22Rv1 (cell line): ENCODE measurements around the gene NEU1.
A peak's percentile ranks its signal among the peaks of the same experiment; 100 is the strongest.

Experiments used
- H3K27ac ChIP-seq: fragments of 450-650 bp; 2 replicates; pipeline ENCODE4 v1.5.1; 2017
- CTCF ChIP-seq: fragments of 450-650 bp; IDR thresholded peaks from 2 replicates; pipeline ENCODE4 v1.5.1; 2017; ENCODE audit warnings: mild to moderate bottlenecking
- ZFX ChIP-seq: fragments of 450-650 bp; IDR thresholded peaks from 2 replicates; pipeline ENCODE4 v1.6.1; 2017; ENCODE audit warnings: antibody characterized with exemption, borderline replicate concordance

The NEU1 gene

DNA sequence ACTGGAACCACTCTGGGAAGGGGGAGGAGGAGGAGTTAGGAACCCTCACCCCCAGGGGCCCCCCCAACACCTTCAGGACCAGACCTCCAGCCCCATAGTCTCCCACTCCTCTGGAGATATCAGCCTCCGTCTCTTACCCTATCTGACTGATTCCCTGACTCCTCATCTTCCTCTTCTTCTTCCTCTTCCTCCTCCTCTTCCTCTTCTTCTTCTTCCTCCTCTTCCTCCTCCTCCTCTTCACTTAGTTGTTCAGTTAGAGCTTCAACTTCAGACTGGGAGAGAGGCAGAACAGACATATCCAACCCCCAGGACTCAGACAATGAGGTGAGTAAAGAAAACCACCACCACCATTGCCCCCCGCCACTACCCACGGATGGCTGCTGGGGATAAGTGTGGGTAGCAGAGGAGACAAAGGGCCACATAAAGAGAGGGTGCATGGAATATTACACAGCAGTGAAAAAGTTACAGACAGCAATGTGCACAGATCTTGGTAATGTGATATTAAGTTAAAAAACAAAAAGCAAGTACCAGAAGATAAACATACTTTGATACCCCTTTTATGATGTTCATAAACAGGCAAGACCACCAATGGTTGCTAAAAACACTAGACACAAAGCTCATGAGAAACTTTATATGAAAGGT, 26.8 kb upstream of the NEU1 start:
- no peak overlapping the region for H3K27ac ChIP-seq
- no peak for TF ChIP-seq ZFX

- peak; percentile 90 for TF ChIP-seq CTCF
- no peak for TF ChIP-seq ZFX
- H3K27ac ChIP-seq = no peak overlapping the region
Observed at GRCh38 chr6:31888276-31889258, 25.9 kb upstream of the NEU1 start.

- H3K27ac ChIP-seq = no peak overlapping the region
- TF ChIP-seq ZFX (no peak), CTCF (no peak)
Observed at GRCh38 chr6:31887173-31888007, 24.8 kb upstream of the NEU1 start.

DNA sequence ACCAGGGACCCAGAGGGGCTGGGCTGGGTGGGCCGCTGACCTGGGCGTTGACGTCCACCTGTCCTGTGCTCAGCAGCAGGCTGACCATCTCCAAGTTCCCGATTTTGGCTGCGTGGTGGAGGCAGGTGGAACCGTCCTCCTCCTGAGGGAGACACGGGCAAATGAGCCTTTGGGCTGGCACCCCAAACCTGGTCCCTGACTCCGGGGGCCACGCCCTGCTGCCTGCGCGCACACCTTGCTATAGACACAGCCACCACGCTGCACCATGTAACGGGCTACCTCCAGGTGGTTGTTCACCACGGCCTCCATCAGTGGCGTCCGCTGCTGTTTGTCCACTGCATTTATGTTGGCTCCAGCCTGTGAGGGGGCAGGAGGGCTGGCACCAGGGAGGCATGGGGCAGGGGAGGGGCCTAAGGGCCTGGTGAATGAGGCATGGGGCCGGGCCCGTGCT, 23.9 kb upstream of the NEU1 start:
- TF ChIP-seq CTCF (no peak), ZFX (no peak)
- no peak overlapping the region for H3K27ac ChIP-seq

- TF ChIP-seq CTCF (no peak), ZFX (no peak)
- H3K27ac ChIP-seq = no peak overlapping the region
Observed at GRCh38 chr6:31884528-31885035, 22.0 kb upstream of the NEU1 start.

DNA sequence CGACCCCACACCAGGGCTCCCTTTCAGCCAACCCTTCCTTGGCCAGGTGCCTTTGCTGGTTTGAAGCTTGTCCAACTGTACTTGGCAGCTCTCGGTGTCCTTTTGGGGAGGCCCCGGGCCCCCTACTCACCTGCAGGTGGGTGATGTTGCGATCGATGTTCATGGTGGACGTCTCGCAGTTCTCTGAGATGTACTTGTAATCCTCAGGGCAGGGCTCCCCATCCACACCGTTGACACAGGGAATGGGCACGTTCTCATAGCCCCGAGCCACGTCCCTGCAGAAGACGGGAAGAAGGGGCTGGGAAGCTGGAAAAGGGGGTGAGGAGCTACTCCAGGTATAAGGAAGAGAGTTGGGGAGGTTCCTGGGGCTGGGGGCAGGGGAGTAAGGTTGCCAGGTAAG, 21.1 kb upstream of the NEU1 start:
- H3K27ac ChIP-seq = no peak overlapping the region
- TF ChIP-seq CTCF = no peak

DNA sequence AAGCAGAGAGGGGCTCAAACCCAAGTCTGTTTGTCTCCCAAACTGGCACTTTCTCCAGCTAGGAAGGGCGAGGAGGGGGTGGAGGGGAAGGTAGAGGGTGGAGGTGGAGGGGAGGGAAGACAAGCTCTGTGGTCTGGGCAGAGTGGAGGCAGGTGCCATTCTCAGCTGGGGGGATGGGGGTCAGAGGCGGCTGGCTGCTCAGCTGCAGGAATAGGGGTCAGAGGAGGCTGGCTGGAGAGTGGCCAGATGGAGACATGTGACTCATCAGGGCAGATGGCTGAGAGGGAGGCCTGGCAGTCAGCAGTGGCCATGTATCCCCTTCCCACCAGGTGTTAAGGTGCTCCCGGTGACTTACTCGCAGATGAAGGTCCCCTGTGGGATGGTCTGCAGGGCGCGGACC, 19.7 kb upstream of the NEU1 start:
- H3K27ac ChIP-seq = peak overlapping the region; percentile 2; the same call in 1 of the 2 replicates
- TF ChIP-seq CTCF (no peak), ZFX (no peak)
